HepG2 (cell line): ENCODE results near the gene FBF1. TPM values are rescaled to one million over a fixed set of nuclear protein-coding genes. Genes with fewer than 3 reads are reported as not detected.

Experiments
- CREBL2 ChIP-seq: sonication (generic); formaldehyde crosslinking; IDR thresholded peaks from 2 replicates; pipeline ENCODE4 v1.8.1; 2023; ENCODE audit warnings: missing genetic modification reagents, mild to moderate bottlenecking, borderline replicate concordance
- HES4 ChIP-seq: sonication (generic); formaldehyde crosslinking; IDR thresholded peaks from 2 replicates; pipeline ENCODE4 v1.9.0; 2021; ENCODE audit warnings: mild to moderate bottlenecking, missing genetic modification reagents, borderline replicate concordance
- MTERF4 ChIP-seq: sonication (generic); formaldehyde crosslinking; IDR thresholded peaks from 2 replicates; pipeline ENCODE4 v1.8.0; 2023; ENCODE audit warnings: mild to moderate bottlenecking, missing genetic modification reagents
- MYC ChIP-seq: sonication (generic); formaldehyde crosslinking; IDR thresholded peaks from 2 replicates; pipeline ENCODE4 v1.9.0; 2021; ENCODE audit warnings: missing genetic modification reagents, borderline replicate concordance
- NR1H2 ChIP-seq: sonication (generic); formaldehyde crosslinking; IDR thresholded peaks from 2 replicates; pipeline ENCODE4 v1.8.1; 2022; ENCODE audit warnings: low read depth, missing genetic modification reagents, borderline replicate concordance
- RBFOX2 ChIP-seq: fragments of 200-400 bp; formaldehyde crosslinking; IDR thresholded peaks from 2 replicates; pipeline ENCODE4 v1.6.1; 2017; ENCODE audit warnings: low read depth, mild to moderate bottlenecking, low read length
- SAFB2 ChIP-seq: sonication (generic); formaldehyde crosslinking; IDR thresholded peaks from 2 replicates; pipeline ENCODE4 v1.5.1; 2020; ENCODE audit warnings: missing genetic modification reagents, low read depth, mild to moderate bottlenecking, borderline replicate concordance
- TAF1 ChIP-seq: sonication (generic); formaldehyde crosslinking; IDR thresholded peaks from 2 replicates; pipeline ENCODE4 v1.4.0; 2020; ENCODE audit warnings: missing genetic modification reagents
- TFDP2 ChIP-seq: sonication (generic); formaldehyde crosslinking; IDR thresholded peaks from 2 replicates; pipeline ENCODE4 v1.4.0; 2020; ENCODE audit warnings: missing genetic modification reagents
- ZFP90 ChIP-seq: sonication (generic); formaldehyde crosslinking; IDR thresholded peaks from 2 replicates; pipeline ENCODE4 v1.8.0; 2022; ENCODE audit warnings: missing genetic modification reagents, mild to moderate bottlenecking, inconsistent platforms, borderline replicate concordance
- ZNF101 ChIP-seq: sonication (generic); formaldehyde crosslinking; IDR thresholded peaks from 2 replicates; pipeline ENCODE4 v1.4.0; 2020; ENCODE audit warnings: mild to moderate bottlenecking, low read depth, missing genetic modification reagents, borderline replicate concordance
- ZNF18 ChIP-seq: sonication (generic); formaldehyde crosslinking; IDR thresholded peaks from 2 replicates; pipeline ENCODE4 v1.8.0; 2022; ENCODE audit warnings: mild to moderate bottlenecking, missing genetic modification reagents; ENCODE audit not compliant: insufficient replicate concordance
- ZNF317 ChIP-seq: sonication (generic); formaldehyde crosslinking; IDR thresholded peaks from 2 replicates; pipeline ENCODE4 v1.5.0; 2020; ENCODE audit warnings: mild to moderate bottlenecking, missing genetic modification reagents
- ZNF34 ChIP-seq: sonication (generic); formaldehyde crosslinking; IDR thresholded peaks from 2 replicates; pipeline ENCODE4 v1.4.0; 2020; ENCODE audit warnings: mild to moderate bottlenecking, missing genetic modification reagents, borderline replicate concordance
- ZNF720 ChIP-seq: sonication (generic); formaldehyde crosslinking; IDR thresholded peaks from 2 replicates; pipeline ENCODE4 v1.4.0; 2020; ENCODE audit warnings: missing genetic modification reagents
- ZNF790 ChIP-seq: sonication (generic); formaldehyde crosslinking; IDR thresholded peaks from 2 replicates; pipeline ENCODE4 v1.8.0; 2022; ENCODE audit warnings: missing genetic modification reagents, mild to moderate bottlenecking, borderline replicate concordance
- polyA plus RNA-seq, 8 experiments: library from polyadenylated mRNA; depleted of rRNA in 3 of 8; stranded (reverse) in 7 of 8; unstranded in 1 of 8; fragments of >200 nt; fragmentation: Illumina TruSeq in 4 of 8; extraction: Trizol in 4 of 8; gene quantifications; 2 replicates each; pipeline versions ENCODE4 v1.2.1 to v1.2.3, GENCODE V29; 2011 to 2016; ENCODE audit warnings: low read depth in 4 of 8, missing spikeins in 1 of 8, mixed read lengths in 1 of 8; ENCODE audit not compliant: insufficient read depth in 1 of 8
- total RNA-seq, 5 experiments: library from RNA; depleted of rRNA; stranded (reverse); fragments of >200 nt; fragmentation: Illumina TruSeq; extraction: Trizol; gene quantifications; 2 replicates each; pipeline ENCODE4 v1.2.3, GENCODE V29; 2016; ENCODE audit warnings: low read depth in 1 of 5
- TF ChIP-seq, protein P1 (sequence below): sonication (generic); formaldehyde crosslinking; IDR thresholded peaks from 2 replicates; pipeline ENCODE4 v1.8.0; 2022; ENCODE audit warnings: missing genetic modification reagents, mild to moderate bottlenecking, moderate library complexity, borderline replicate concordance

FBF1 gene
- total and polyA plus RNA-seq, 2 of the 13 experiments (the other 11 are each of a cell fraction or from before 2014, with no cell fraction given), result 2.4 to 8.1 TPM

DNA sequence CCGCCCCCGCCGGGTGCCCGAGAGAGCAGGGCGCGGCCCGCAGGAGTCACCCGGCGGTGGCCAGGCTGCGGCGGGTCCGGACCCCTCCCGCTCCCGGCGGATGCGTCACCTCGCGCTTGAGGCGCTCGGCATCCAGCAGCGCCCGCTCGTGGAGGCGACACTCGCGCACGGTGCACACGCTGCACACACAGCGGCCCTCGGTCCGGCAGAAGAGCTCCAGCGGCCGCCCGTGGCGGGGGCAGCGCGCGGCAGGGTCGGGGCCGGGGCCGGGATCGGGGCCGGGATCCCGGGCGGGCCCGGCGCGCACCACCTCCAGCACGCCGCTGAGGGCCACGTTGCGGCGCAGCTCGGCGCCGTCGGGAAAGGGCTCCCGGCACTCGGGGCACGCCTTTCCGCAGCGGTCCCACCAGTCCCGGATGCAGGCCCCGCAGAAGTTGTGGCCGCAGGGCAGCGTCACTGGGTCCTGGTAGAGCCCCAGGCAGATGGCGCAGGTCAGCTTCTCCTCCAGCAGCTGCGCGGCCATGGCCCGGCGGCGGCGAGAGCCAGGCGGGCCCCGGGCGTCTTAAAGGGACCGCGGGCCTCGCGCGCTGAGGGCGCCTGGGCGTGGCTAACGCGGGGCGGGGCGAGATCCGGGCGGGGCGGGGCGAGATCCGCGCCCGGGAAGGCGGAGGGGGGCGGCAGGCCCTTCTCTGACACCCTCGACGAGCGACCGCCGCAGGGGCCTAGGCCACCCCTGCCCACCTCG is 44.3 kb downstream of the FBF1 start, which contains the start of gene TRIM65 (continued):
- TF ChIP-seq ZNF18 (CRISPR knock-in tag) (peak; percentile 85), ZNF720 (no peak), MYC (CRISPR knock-in tag) (peak; percentile 78), HES4 (CRISPR knock-in tag) (peak; percentile 64), CREBL2 (peak; percentile 93; the same call in 1 of the 2 replicates), TAF1 (CRISPR knock-in tag) (peak; percentile 81), NR1H2 (CRISPR knock-in tag) (peak; percentile 71; the same call in 1 of the 2 replicates), ZNF34 (CRISPR knock-in tag) (no peak), TFDP2 (CRISPR knock-in tag) (peak; percentile 45), ZNF790 (CRISPR knock-in tag) (peak; percentile 70; the same call in 1 of the 2 replicates), SAFB2 (CRISPR knock-in tag) (no peak), ZFP90 (CRISPR knock-in tag) (peak; percentile 68; the same call in 1 of the 2 replicates), RBFOX2 (peak; percentile 93), ZNF101 (CRISPR knock-in tag) (0 out of 2 replicates have a peak, but pooled peaks have one; percentile 55), MTERF4 (CRISPR knock-in tag) (peak; percentile 66; the same call in 1 of the 2 replicates), ZNF317 (CRISPR knock-in tag) (no peak)
- TF ChIP-seq, protein P1, sequence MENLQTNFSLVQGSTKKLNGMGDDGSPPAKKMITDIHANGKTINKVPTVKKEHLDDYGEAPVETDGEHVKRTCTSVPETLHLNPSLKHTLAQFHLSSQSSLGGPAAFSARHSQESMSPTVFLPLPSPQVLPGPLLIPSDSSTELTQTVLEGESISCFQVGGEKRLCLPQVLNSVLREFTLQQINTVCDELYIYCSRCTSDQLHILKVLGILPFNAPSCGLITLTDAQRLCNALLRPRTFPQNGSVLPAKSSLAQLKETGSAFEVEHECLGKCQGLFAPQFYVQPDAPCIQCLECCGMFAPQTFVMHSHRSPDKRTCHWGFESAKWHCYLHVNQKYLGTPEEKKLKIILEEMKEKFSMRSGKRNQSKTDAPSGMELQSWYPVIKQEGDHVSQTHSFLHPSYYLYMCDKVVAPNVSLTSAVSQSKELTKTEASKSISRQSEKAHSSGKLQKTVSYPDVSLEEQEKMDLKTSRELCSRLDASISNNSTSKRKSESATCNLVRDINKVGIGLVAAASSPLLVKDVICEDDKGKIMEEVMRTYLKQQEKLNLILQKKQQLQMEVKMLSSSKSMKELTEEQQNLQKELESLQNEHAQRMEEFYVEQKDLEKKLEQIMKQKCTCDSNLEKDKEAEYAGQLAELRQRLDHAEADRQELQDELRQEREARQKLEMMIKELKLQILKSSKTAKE, result peak; percentile 74
